Activated CD4-positive, alpha-beta T cell treated with anti-CD3 and anti-CD28 coated beads, Interleukin-2, amount 50 U/mL, for 1 hour (primary cell): ENCODE measurements around the gene PUDP.
A peak's percentile ranks its signal among the peaks of the same experiment; 100 is the strongest.

Experiments
- DNase-seq: peaks from one replicate; pipeline ENCODE4 v3.0.0-alpha.2; 2020

Gene PUDP

DNA sequence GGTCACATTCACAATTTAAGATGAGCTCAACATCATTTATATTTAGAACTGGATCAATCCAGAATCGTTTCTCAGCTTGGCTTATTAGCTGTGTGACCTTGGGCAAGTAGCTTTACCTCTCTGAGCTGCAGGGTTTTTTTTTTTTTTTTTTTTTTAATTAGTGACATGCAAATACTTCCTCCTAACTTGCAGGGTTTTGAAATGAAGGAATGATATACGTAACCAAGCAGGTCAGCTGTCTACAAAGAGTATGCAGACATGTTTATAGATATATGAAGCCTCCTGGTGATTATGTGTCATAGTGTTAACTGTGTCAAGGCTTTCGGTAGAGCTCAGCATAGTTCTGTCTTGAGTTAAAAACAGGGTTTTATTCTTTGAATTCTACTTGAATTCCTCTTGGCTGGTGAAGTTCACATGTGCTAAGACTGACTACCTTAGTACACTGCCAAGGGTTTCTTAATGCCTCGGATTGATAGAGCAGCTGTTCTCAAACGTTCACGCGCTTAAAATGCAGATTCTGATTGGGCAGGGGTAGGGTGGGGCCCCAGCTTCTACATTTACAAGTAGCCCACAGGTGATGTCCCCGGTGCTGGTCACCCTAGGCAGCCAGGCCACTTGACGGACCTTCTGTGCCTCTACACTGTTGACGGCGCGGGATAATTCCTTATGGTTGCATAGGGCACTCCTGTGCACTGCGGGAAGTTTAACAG, 1.1 kb downstream of the PUDP start:
- no peak for DNase-seq

GRCh38 chrX:7146020-7146702, 1.8 kb downstream of the PUDP start:
- DNase-seq, result no peak

DNA sequence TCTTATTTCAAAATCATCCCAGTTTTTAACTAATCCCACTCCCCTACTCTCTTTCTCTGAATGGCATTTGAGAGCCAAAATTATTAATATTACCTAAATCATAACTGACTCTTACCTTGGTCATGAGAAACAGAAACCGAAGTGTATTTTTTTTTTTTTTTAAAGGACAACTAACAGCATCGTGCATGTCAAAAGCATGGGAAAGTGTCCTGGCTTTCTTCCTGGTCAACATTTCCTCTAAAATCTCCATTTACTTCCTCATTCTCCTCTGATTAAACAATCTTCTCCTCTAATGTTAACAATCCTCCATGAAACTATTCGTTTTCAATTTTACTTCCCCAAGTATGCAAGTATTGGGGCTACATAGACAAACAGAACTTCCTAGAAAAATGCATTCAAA, 2.5 kb downstream of the PUDP start:
- no peak for DNase-seq

- no peak for DNase-seq
Measured at GRCh38 chrX:7143941-7144525, 3.9 kb downstream of the PUDP start.

DNA sequence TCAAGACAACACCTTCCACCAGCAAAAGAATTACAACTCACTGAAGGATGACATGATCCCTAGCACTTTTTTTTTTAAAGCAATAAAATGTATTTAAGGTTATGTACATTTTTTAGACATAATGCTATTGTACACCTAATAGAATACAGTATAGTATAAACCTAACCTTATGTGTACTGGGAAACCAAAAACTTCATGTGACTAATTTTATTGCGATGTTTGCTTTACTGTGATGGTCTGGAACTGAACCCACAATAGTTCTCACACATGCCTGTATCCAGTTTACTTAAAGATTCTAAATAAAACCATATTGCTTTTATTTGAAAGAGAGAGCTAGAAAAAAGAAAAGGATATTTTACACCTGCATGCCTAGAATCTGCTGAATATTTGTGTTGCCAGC, 4.9 kb downstream of the PUDP start:
- no peak for DNase-seq

DNA sequence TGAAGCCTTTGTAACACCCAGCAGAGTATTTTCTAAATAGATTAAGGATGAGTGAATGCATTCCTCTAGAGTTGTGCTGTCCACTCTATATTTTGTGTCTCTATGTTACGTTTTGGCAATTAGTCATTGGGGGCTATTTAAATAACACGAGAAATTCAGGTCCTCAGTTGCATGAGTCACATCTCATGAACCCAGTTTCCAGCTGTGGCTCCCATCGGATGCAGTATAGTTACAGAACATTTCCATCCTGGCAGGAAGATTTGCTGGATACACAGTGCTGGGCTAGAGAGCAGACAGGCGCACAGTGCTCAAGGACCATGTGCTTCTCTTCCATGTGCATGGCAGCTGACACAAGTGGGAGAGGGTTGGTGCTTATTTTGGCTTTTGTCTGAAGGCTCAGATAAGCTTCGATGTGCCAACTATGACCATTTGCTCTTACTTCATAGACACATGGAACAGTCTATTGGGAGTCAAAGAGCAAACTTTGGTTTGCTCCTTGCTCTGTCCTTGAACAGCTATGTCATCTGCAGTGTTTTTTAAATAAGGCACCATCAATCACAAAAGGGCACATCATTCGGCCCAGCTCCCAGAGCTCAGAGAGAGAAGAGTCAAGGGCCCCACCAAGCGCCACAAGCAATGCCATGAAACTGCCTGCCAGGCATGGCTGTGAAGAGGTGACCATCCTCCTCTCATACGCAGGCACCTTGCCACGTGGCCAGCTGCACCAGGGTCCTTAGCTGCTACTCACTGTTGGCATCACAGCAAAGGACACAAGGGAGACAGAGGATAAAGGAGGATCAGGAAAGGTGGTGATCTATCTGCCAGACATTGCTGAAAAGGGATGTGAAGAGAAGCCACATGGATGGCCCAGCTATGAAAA, 8.5 kb downstream of the PUDP start:
- DNase-seq, result no peak

- no peak for DNase-seq
Measured at GRCh38 chrX:7134981-7135380, 13.0 kb downstream of the PUDP start.

- no peak for DNase-seq
Measured at GRCh38 chrX:7133050-7133440, 14.9 kb downstream of the PUDP start.

- DNase-seq, result peak; percentile 18
Measured at GRCh38 chrX:7132335-7133049, 15.5 kb downstream of the PUDP start.

DNA sequence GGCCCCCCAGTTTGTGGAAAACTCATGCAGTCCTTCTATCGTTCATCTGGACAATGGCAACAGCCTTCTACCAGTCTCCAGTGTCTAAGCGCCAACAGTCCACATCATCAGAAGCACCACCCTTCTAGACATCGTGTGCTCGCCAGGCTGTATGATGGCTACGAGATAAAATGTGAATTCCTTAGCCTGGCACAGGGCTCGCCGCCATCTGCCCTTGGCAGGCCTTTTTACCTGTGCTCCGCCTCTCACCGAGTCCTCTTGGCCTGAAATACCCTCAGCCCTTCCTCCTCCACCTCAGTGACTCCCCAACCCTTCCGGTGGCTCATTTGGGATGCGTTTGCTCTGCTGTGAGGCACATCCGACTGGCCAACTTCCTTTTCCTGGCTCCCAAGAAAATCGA, 16.3 kb downstream of the PUDP start:
- no peak for DNase-seq

GRCh38 chrX:7127056-7127455, 20.9 kb downstream of the PUDP start:
- no peak for DNase-seq

DNA sequence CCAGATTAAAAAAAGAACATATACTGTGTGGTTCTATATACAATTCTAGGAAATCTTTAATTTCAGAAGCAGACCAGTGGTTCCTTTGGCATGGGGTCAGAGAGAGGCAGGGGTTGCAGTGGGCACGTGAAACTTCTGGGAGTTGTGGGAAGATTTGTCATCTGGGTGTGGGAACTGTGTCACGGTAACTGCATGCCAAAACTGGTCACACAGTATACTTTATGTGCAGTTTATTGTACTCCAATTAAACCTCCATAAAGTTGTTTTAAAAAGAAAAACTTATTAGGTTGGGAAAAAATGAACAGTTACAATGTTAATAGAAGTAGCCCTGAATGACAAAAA, 27.1 kb downstream of the PUDP start:
- DNase-seq, result no peak

DNA sequence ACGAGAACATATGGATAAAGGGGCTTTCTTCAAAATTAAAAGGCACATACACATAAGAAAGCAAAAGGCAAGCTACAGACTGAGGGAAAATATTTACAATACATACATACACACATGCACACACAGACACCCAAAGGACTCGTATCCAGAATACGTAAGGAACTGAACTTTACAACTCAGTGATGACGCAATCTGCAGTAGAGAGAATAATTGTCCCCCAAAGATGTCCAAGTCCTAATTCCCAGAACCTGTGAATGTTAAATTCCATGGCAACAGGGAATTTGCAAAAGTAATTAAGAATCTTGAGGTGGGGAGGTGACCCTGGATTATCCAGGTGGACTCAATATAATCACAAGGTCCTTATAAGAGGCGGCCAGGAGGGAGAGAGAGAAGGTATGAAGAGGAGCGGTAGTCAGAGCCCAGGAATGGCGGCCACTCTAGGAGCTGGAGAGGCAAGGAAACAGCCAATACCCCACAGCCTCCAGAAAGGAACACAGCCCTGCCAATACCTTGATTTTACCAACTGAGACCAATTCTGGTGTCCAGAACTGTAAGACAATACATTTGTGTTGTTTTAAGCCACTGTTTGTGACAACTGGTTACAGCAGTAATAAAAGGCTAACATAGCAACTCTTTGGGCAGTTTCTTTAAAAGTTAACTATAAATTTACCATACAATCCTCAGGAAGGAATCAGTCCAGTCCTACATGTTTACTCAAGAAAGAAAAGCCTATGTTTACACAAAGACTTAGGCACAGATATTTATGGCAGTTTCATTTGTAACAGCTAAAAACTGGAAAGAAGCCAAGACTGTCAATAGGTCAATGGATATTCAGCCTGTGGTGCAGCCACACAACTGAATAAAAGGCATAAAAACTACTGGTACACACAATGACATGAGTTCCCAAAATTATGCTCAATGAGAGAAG, 27.7 kb downstream of the PUDP start:
- no peak for DNase-seq

- no peak for DNase-seq
Measured at GRCh38 chrX:7117587-7117986, 30.4 kb downstream of the PUDP start.

- DNase-seq, result no peak
Measured at GRCh38 chrX:7116081-7116480, 31.9 kb downstream of the PUDP start.

DNA sequence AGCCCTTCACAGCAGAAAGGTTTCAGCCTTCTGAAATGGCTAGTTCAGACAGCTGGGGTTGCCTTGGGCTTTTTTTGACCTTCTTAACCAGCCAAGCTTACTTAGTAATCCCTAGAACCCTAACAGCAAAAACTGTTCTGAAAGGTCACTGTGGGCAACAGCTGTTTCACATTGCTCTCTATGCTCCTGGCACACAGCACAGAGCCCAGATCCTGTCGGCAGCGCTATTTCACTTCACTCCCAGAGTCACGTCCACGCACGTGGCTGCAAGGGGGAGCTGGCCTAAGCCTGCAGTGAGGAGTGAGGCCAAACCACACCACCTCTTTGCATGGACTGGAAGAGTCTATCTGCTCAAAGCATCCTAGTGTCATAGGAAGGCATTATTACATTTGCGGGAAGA, 32.4 kb downstream of the PUDP start:
- DNase-seq, result no peak

DNA sequence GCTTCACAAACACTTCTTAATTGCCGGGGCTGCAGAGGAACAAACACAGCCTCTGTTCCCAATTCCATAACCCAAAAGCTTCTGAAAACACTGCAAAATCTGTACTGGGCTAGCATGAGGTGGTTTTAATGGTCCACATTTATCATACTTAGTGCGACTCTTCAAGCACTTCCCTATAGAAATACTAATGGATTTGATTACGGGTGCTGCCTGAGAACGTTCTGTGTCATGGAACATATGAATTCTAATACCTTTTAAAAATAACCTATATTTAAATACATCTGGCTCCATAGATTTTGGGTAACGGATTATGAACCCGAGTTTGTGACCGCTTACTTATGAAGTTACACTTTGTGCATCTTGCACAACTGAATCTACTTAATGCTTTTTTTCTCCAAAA, 35.9 kb downstream of the PUDP start:
- DNase-seq, result no peak

DNA sequence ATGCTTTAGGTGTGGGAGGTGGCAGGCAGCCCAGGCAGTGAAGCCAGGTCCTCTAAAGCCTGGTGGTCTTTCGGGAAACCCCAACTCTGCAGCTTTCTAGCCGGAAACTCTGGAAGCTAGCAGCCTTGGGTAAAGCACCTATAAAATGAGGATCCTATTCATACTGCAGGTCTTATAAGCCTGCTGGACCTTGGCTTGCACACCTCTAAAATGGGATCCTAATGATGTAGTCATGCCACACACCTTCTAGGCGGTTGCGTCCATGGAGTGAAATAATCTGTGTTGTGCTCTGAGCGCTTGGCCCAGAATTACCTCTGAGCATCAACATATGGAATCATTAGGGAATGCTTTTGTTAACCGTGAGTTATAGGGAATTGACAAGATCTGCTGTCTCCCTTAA, 36.4 kb downstream of the PUDP start:
- DNase-seq, result no peak

GRCh38 chrX:7110821-7111276, 37.1 kb downstream of the PUDP start:
- no peak for DNase-seq

DNA sequence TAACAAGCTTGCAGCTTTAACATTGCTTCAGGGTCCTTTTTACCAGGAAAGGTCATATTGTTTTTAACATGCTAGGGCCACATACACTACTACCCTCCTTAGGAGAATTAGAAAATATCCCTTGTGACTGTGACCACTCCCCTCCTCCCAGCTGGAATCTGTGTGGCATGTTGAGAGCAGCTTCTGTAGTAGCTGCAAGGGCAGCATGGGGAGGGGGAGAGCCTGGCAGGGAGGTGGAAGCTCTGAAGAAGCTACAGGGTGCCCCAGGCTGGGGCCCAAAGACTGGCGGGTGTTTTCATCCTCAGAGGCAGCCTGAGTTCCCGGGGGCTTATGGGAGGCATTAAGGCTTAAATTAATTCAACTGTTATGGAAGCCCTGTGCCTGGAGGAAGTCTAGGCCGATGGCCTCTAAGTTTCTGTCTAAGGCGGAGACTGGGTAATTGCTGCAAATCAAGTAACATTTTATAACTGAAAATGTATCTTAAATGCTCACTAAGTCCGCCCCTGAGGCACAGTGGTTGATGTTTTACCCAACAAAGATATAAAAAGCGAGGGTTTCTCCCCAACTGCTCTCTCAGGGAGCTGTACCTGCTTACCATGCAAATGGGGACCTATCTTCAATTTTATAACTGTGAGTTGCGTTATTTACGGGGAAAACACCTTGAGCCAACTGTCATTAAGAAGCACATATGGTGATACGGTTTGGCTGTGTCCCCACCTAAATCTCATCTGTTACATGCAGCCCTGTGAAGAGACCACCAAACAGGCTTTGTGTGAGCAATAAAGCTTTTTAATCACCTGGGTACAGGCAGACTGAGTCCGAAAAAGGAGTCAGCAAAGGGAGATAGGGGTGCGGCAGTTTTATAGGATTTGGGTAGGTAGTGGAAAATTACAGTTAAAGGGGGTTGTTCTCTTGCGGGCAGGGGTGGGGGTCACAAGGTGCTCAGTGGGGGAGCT, 37.8 kb downstream of the PUDP start:
- no peak for DNase-seq
